SKM-1 (cell line): ENCODE results near the gene STX8.
"Not testable (repeated sequence)": the region's sequence is repeated elsewhere in the genome, so short reads cannot be mapped to it uniquely, and the experiment has no call there.

Source experiments
- DNase-seq: peaks from one replicate; lab custom pipeline; 2025; ENCODE audit not compliant: unreplicated experiment; lab: John Stamatoyannopoulos, UW

Gene STX8

DNA sequence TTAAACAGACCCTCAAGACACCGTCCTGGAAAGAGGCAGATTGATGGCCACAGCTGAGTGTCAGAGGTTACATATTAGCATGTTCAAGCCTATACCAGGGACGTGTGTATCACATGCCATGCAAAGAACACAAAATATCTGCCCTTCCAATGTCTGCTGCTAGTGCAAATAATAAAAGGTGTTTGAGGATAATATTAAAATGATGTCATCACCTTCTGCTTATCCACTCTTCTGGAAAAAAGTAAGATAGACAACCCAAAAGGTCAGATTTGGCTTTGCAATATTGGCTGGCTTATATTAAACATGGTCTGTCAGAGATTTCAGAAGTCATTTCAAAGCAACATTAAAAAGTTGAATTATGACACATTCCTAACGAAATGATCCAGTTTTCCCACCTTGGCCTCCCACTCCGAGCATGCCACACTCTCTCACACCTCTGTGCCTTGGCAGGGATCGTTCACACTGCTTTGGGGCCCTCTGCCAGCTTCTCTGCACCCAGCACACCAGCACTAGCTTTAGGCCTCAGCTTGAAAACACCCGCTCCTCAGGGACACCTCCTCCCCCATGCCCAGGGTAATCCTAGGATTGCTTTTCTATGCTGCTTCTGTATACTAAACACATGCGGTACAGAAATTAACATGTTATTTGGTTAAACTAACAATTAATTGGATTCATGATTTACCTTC, 306.1 kb downstream of the STX8 start:
- DNase-seq: no peak

GRCh38 chr17:9268546-9268945, 307.1 kb downstream of the STX8 start:
- DNase-seq: no peak

- no peak for DNase-seq
Observed at GRCh38 chr17:9266697-9267117, 308.9 kb downstream of the STX8 start.

- no peak for DNase-seq
Observed at GRCh38 chr17:9266031-9266680, 309.5 kb downstream of the STX8 start.

DNA sequence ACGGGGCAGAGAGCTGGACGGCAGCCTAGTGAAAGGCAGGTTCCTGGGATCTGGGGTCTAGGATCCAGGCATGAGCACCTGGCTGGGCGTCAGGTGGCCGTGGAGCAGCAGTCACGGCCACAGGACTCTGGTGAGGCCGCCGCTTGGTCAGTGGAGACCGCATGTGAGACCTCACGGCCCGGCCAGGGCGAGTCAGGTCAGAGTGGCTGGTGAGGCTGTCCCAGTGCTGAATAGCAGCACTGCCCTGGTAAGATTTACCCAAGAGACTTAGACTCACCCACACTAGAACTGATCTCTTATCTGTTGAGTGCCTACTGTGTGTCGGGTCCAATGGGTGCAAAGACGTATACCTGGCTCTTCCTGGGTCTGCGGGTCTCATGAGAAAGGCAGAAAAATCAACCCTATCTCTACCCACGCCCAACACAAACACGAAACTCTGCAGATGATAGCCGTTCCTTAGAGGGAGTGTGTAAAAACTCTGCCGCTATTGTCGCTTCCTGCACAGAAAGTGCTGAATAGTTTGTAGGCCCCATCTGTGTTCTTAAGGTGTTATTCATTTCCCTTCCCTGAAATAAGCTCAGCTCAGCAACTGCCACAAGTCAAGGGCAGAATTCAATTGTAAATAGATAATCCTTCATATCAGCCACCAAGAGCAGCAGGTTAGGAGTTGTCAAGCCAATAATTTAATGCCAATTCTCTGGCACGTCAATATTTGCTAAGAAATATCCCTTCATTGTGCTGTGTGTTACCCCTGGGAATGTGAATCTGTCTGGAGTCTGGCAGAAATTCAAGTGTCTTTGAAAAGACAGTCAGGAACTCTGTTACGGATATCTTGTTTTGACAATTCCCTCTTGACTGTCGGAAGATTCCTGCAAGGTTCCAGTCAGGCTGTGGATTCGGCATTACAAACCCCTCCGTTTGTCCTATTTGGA, 314.3 kb downstream of the STX8 start:
- no peak for DNase-seq

GRCh38 chr17:9259419-9259818, 316.2 kb downstream of the STX8 start:
- DNase-seq: no peak

- no peak for DNase-seq
Observed at GRCh38 chr17:9258115-9259015, 317.3 kb downstream of the STX8 start.

DNA sequence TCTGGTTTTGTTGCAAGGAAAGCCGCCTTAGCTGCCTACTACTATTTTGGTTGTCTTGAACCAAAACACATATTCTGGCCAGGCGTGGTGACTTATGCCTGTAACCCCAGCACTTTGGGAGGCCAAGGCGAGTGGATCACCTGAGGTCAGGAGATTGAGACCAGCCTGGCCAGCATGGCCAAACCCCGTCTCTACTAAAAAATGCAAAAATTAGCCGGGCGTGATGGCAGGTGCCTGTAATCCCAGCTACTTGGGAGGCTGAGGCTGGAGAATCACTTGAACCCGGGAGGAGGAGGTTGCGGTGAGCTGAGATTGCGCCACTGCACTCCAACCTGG, 318.0 kb downstream of the STX8 start:
- not testable (repeated sequence) for DNase-seq

DNA sequence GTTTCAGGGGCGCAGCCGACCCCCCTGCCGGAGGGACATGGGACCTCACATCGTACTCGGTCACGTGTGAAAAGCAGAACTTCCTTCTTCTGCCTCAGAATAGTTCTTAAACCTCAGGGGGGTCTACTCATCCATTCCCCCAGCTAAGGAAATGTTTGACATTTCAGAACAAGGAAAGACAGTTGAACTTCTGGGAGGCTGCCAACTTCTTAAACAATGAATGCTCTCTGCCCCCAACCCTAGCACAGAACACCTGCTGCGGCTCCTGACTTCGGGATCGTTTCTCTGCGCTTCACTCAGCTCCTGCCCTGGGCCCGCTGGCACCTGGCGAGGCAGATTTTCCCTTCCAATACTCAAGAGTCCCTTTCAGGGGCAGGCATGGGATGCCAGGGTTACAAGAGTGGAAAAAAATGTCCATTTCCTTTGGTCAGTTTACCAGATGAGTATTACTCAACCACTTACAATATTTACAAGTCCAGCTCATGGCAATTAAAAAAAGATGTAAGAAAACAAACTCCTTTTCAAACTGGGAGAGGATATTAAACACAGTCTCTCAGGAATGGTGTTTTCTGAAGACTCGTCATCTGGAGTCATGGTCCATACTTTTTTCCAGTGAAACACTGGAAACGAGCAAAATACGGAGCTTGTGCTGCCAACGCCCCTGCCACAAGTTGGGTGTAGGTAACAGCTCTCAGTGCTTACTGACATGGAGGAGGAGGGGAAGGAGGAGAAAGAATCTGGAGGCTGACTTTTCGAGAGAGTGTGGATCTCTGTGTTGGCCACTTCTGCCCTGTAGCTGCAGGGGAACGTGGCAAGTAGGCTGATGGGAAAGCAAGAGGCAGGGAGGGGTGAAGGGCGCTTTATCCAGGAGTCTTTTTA, 318.6 kb downstream of the STX8 start:
- DNase-seq: no peak

- DNase-seq: no peak
Observed at GRCh38 chr17:9256361-9256750, 319.3 kb downstream of the STX8 start.

- DNase-seq: no peak
Observed at GRCh38 chr17:9255833-9256232, 319.8 kb downstream of the STX8 start.

DNA sequence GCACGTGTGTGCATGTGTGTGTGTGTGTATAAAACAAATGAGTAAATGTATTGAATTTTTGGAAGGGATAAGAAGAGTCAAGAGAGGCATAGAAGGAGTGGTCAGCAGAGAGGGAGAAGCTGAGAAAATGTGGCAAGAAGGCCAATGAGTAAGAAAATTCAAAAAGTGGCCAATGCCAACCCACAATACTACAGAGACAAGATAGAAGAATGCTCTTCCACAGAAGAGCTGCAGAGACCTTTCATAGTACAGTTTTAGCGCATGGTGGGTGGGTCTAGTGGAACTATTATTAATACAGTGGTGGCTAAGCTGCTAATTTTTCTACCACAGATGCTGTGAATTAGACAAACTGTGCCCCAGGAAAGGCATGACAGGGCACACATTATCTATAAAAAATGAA, 320.8 kb downstream of the STX8 start:
- no peak for DNase-seq

GRCh38 chr17:9253308-9253707, 322.3 kb downstream of the STX8 start:
- DNase-seq: no peak

DNA sequence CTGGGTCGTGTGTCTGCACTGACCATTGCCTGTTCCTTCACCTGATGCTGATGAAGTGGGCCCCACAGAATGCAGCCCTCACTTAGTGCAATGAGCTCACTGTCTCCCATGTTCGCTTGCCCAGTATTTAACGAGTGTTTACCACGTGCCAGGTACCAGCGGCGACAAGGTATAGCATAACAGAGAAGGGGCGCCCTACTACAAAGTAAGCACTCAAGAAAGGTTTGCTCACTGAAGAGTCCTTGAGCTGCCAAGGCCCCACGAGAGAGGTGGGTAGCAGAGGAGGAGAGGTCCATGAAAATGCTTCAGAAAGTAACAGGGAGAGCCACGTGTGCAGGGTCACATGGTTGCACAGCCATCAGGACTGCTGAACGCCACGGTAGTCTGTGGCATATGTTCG, 324.3 kb downstream of the STX8 start:
- no peak for DNase-seq

GRCh38 chr17:9249245-9249953, 326.2 kb downstream of the STX8 start:
- no peak for DNase-seq

DNA sequence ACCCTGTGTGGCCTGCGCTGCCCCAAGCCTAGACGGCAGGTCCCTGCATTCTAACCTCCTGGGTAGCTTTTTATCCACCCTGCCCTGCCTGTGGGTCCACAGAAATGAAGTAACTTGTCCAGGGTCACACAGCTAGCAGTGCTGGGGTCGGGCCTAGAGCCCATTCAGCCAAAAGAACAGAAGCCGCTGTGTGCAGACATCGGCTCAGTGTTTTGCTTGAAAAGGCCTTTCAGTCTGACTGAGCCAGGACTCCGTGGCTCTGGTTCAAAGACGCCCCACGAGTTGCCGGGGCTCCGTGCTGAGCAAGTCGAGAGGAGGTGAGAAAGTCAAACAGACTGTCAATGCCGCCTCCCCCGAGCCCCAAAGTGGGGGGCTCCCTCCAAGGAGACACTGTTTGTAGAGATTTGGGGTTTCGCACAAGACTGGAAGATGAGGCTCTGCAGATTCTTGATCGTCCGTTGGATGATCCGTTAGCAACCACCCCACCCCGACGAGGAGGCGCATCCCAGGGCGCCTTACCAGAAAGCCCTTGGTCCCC, 328.1 kb downstream of the STX8 start:
- DNase-seq: no peak

- no peak for DNase-seq
Observed at GRCh38 chr17:9244066-9245052, 331.3 kb downstream of the STX8 start.

DNA sequence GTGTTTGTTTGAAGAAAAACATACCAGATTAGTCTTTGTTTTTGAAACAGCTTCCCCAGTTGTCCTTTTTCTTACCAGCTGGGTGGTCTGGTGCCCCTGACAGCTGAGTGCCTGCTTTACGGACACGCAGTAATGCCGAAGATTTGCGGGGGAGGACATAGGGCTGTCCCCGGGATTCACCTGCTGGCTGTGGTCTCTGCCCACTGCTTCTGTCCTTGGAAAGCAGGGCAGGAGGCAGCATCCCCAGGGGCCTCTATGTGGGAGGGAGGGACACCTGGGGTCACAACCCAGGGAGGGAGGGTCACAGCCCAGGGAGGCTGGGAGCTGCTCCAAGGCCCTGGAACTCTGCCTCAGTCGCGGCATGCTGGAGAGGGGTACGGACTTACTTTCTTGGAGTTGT, 332.6 kb downstream of the STX8 start:
- DNase-seq: no peak
